Tibial nerve (tissue), 4 donors: ENCODE results near the gene TMEM222. TPM values are rescaled to one million over a fixed set of nuclear protein-coding genes. Genes with fewer than 3 reads are reported as not detected.
"Not testable (repeated sequence)": the region's sequence is repeated elsewhere in the genome, so short reads cannot be mapped to it uniquely, and the experiment has no call there.

Experiments
- DNase-seq, 2 donors: peaks; one replicate each; pipeline ENCODE4 v3.0.0-alpha.2; 2019; ENCODE audit warnings: low spot score in 2 of 2
- H3K27ac ChIP-seq, 4 donors: fragments of 200-600 bp; sonication (generic) in 3 of 4; one replicate each; pipeline ENCODE4 v1.5.1; 2017 to 2019; ENCODE audit warnings: mild to moderate bottlenecking in 1 of 4
- H3K27me3 ChIP-seq, 2 donors: fragments of 200-600 bp; sonication (generic) in 1 of 2; one replicate each; pipeline versions ENCODE4 v1.5.1 to v1.6.0; 2017 to 2019
- H3K36me3 ChIP-seq, 3 donors: fragments of 200-600 bp; sonication (generic); one replicate each; pipeline ENCODE4 v1.5.1; 2018 to 2019
- H3K4me1 ChIP-seq, 4 donors: fragments of 200-600 bp; sonication (generic) in 3 of 4; one replicate each; pipeline ENCODE4 v1.5.1; 2017 to 2019
- H3K4me3 ChIP-seq, 4 donors: fragments of 200-600 bp; sonication (generic) in 3 of 4; one replicate each; pipeline ENCODE4 v1.5.1; 2017 to 2019; ENCODE audit warnings: mild to moderate bottlenecking in 1 of 4, moderate library complexity in 1 of 4
- H3K9me3 ChIP-seq, 4 donors: fragments of 200-600 bp; sonication (generic) in 3 of 4; one replicate each; pipeline ENCODE4 v1.5.1; 2017 to 2019
- CTCF ChIP-seq, 5 experiments: fragments of 200-600 bp in 3 of 5; fragments of 450-650 bp in 2 of 5; sonication (generic) in 3 of 5; IDR thresholded peaks; one replicate each; pipeline ENCODE4 v1.5.1; 2016 to 2019; ENCODE audit warnings: antibody characterized with exemption in 5 of 5, mild to moderate bottlenecking in 3 of 5, moderate library complexity in 2 of 5
- EP300 ChIP-seq, 2 donors: sonication (generic); formaldehyde crosslinking; IDR thresholded peaks; one replicate each; pipeline ENCODE4 v1.6.1; 2017; ENCODE audit warnings: antibody characterized with exemption in 2 of 2, mild to moderate bottlenecking in 1 of 2
- POLR2A ChIP-seq, 2 donors: fragments of 450-650 bp; IDR thresholded peaks; one replicate each; pipeline ENCODE4 v1.6.1; 2017; ENCODE audit warnings: antibody characterized with exemption in 2 of 2, mild to moderate bottlenecking in 2 of 2, moderate library complexity in 2 of 2
- WGBS, 2 donors: methylation state at CpG; one replicate each; pipeline ENCODE4 v1.1.5; 2018; 5-methylcytosine and 5-hydroxymethylcytosine counted together
- small RNA-seq: library from RNA; depleted of rRNA; stranded (forward); fragments of <200 nt; gene quantifications from one replicate; pipeline ENCODE3, GENCODE V24; 2016
- total RNA-seq, 4 donors: library from RNA; depleted of rRNA; stranded (reverse); fragments of >200 nt; gene quantifications; one replicate each; pipeline ENCODE4 v1.1.0, GENCODE V29; 2016

Gene TMEM222
- total RNA-seq, 4 donors from 2014 or later = 21.4 to 35.4 (median 27.5) TPM

- Histone ChIP-seq H3K27me3 (peaks cover 0 to 6% of the 10 kb centered on the region in 2 donors), H3K36me3 (no peaks in the 10 kb centered on the region), H3K27ac (no peak overlapping the region), H3K9me3 (no peaks in the 10 kb centered on the region), H3K4me1 (peaks cover 0 to 25% (median 9%) of the 10 kb centered on the region in 4 donors), H3K4me3 (no peak overlapping the region)
- 82 to 89% methylated on average over 13 of the region's 13 CpGs for WGBS, 2 donors
- DNase-seq = no peak
- TF ChIP-seq EP300 (IDR thresholded peaks at IDR 0.05) = no peak
- TF ChIP-seq CTCF (IDR thresholded peaks at IDR 0.05) = no peak
- no peak for TF ChIP-seq POLR2A (IDR thresholded peaks at IDR 0.05)
These were observed 61.7 kb downstream of the TMEM222 start for GRCh38 chr1:27383661-27384060.

- WGBS, 2 donors = 88 to 94% methylated on average over 3 of the region's 3 CpGs
- not testable (repeated sequence) for H3K27ac ChIP-seq, DNase-seq
These were observed 62.8 kb downstream of the TMEM222 start for GRCh38 chr1:27384797-27385196.

More at GRCh38 chr1:27384797-27385196, 62.8 kb downstream of the TMEM222 start:
- not testable (repeated sequence) for H3K27me3 ChIP-seq, H3K4me3 ChIP-seq, H3K36me3 ChIP-seq, H3K9me3 ChIP-seq
- peaks cover 0 to 25% (median 9%) of the 10 kb centered on the region in 4 donors for H3K4me1 ChIP-seq

Small RNAs within 50 kb of the gene (small RNA-seq; reads per million reads assigned to genes)
- not detected for gene RNU6-48P

Other genes starting within 250 kb of the TMEM222 start
- gene SLC9A1, start 167.0 kb upstream of the TMEM222 start, total RNA-seq = 10 to 100 TPM in 1 of 4 donors, 1 to 10 TPM in 3; 5.9 to 21.9 (median 7.8) TPM
- gene WDTC1, start 87.5 kb upstream of the TMEM222 start, total RNA-seq = 10 to 100 TPM; 33.0 to 51.0 (median 38.4) TPM
- gene SYTL1, start 19.9 kb downstream of the TMEM222 start, total RNA-seq = 1 to 10 TPM; 1.2 to 2.7 (median 1.7) TPM
- gene MAP3K6, start 44.8 kb downstream of the TMEM222 start, total RNA-seq = 100 to 1,000 TPM in 2 of 4 donors, 10 to 100 TPM in 2; 82.2 to 122 (median 101) TPM
- 1 to 10 TPM in 3 of 4 donors, not detected in 1; 2.5 to 8.7 (median 3.7) TPM for gene FCN3, start 52.7 kb downstream of the TMEM222 start, total RNA-seq
- not detected for gene CD164L2, start 61.2 kb downstream of the TMEM222 start, total RNA-seq
- not detected for gene GPR3, start 70.5 kb downstream of the TMEM222 start, total RNA-seq
- gene WASF2, start 168.0 kb downstream of the TMEM222 start, total RNA-seq = 10 to 100 TPM; 74.9 to 95.9 (median 83.4) TPM